Choroid plexus epithelial cell (primary cell): Measurements from ENCODE around the gene WSB1.
"Not testable (repeated sequence)": the region's sequence is repeated elsewhere in the genome, so short reads cannot be mapped to it uniquely, and the experiment has no call there.

ENCODE experiments used
- DNase-seq: peaks from one replicate; pipeline ENCODE4 v3.0.0-alpha.2; 2010; ENCODE audit warnings: low read depth
- H3K4me3 ChIP-seq: 2 replicates; pipeline ENCODE4 v1.5.1; 2011; ENCODE audit warnings: low read depth, mild to moderate bottlenecking, control low read depth, low read length, moderate library complexity
- CTCF ChIP-seq: conservative IDR thresholded peaks from 2 replicates; pipeline ENCODE4 v1.5.1; 2011; ENCODE audit warnings: low read depth, mild to moderate bottlenecking, control low read depth, inconsistent platforms, low read length, moderate library complexity

WSB1 gene

DNA sequence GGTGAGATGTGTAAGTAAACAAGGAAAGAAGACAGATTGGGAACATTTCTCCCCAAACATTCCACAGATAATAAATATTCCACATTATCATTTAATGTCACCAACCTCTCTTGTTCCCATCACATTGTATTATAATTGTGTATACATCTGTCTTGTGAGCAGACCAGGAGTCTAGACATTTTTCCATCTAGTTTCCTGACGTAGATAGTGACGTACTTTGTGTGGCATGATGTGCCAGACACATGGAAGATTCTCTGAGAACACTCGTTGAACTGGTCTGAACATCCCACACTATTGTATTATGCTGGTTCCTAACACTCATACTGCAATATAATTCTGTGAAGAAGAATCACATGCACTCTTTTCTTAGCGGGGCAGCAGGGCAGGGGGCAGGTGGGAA, 34.0 kb downstream of the WSB1 start:
- H3K4me3 ChIP-seq, result no peak overlapping the region
- no peak for TF ChIP-seq CTCF
- DNase-seq, result peak; percentile 51

- DNase-seq, H3K4me3 ChIP-seq: not testable (repeated sequence)
These were observed 34.8 kb downstream of the WSB1 start for GRCh38 chr17:27328686-27329085.

DNA sequence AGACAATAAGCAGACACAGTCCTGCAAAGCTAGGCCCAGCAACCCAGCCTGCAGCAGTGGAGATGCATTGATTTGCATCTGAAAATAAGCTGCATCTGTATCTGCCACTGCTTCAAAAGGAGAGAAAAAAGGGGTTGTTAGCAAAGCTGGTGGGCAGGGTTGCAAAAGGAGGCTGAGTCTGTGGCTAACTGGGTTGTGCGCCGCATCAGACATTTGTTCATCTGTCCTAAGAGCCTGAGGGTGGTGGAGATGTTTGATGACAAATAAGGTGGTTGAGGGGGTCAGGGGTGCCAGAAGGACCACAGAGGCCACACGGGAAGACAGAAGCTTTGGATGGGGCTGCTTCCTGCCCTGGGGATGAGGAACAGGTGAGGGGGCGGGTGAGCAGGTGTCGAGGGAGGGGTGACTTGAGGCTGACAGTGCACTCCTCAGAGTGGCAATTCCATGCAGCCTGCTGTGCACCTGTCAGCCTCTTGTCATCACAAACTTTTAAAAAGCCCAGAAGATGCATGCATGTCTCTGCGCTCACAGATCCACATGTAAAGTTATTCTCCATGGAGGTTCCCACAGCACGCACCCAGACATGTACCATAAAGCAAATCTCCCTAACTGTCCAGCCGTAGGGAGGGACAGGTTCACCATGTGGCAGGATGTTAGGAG, 35.4 kb downstream of the WSB1 start:
- no peak overlapping the region for H3K4me3 ChIP-seq
- TF ChIP-seq CTCF, result no peak
- no peak for DNase-seq

- no peak for DNase-seq
- no peak overlapping the region for H3K4me3 ChIP-seq
- TF ChIP-seq CTCF, result no peak
These were observed 38.1 kb downstream of the WSB1 start for GRCh38 chr17:27332047-27332393.

- DNase-seq, result peak; percentile 98
- peak; percentile 84 for TF ChIP-seq CTCF
- peak overlapping the region; percentile 60 for H3K4me3 ChIP-seq
These were observed 38.8 kb downstream of the WSB1 start for GRCh38 chr17:27332485-27333409.

- no peak for DNase-seq
- peak overlapping the region; percentile 60 for H3K4me3 ChIP-seq
- TF ChIP-seq CTCF, result no peak
These were observed 39.6 kb downstream of the WSB1 start for GRCh38 chr17:27333410-27333980.

GRCh38 chr17:27336184-27336583, 42.3 kb downstream of the WSB1 start:
- no peak for DNase-seq
- H3K4me3 ChIP-seq, result no peak overlapping the region
- no peak for TF ChIP-seq CTCF
